ENCODE measurements around the gene AUNIP.

Gene AUNIP

DNA sequence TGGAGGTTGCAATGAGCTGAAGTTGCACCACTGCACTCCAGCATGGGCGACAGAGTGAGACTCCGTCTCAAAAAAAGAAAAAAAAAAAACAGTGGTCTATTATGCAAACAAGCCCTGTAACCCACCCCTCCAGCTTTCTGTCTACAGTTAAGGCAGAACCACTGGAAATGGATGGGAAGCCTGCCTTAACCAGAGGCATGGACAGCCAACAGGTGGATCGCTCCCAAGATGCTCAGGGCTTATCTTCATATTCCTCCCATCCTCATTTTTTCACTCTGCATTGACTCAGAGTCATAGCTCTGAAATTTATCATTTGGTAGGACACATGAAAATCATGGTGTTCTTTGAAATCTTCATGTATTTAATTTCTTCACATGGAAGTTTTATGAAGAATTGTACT lies 30.8 kb downstream of the AUNIP start:
- no peak for DNase-seq (ENCODE audit: low read depth in 3 of 3)

DNA sequence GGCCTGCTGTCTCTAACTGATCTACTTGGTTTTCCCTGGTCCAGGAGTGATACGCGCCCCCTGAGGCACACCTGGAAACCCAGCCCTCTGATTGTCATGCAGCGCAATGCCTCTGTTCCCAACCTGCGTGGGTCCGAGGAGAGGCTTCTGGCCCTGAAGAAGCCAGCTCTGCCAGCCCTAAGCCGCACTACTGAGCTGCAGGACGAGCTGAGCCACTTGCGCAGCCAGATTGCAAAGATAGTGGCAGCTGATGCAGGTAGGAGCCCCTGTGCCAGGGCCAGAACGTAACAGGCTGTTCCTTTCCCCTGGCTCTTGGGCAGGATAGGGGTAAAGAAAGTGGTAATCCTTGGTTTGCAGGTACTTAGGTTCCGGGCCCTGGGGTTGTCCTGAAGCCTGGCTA lies 32.7 kb downstream of the AUNIP start:
- no peak for DNase-seq (ENCODE audit: low read depth in 3 of 3)

DNA sequence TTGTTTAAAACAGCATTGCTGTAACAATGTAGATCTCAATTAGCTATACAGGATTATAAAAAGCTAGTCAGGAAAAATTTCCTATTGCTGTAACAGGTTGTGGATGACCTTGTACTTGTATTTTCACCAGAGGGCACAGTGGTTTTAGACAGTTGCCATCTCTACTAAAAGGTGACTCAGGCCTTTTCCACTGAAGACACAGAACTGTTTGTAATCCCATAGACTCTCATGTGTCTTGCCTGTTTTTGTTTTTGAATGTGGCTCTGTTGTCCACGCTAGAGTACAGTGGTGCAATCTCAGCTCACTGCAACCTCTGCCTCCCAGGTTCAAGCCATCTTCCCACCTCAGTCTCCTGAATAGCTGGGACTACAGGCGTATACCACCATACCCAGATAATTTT lies 33.7 kb downstream of the AUNIP start:
- DNase-seq (ENCODE audit: low read depth in 3 of 3) = no peak

DNA sequence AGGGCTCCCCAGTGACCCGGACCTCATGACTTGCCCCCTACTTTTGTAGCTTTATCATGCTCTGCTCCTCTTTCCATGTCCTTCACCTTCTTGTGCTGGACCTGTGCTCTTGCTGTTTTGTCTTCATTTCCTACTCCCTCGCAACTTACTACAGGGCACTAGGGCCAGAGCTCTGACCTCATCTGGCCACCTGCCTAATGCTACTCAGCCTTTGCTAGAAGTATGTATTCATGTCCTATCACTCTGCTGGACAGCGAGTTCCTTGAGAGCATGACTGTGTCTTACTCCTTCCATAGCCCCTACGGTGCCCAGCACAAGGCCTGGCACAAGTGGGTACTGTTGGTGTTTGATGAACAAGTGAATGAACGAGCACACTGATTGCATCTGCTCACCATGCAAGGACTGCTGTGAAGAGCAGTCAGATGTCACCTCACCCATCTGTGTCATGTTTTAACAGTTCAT lies 37.6 kb downstream of the AUNIP start:
- no peak for DNase-seq (ENCODE audit: low read depth in 3 of 3)

DNA sequence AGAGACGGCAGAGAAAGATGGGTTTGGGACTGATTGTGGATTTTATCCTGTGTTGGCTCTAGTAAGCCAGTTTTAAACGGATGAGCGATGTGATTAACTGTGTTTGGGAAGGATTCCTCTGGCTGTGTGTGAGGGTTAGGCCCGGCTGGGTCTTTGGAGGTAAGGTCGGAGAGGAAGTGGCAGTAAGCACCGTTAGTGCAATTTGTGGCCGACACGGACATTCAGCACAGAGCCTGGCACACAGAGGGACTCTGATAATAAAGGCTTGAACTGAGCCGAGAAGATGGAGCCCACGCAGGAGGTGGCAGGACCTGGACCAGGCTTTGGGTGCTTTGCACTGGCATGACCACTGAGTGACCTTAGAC lies 38.2 kb downstream of the AUNIP start:
- DNase-seq (ENCODE audit: low read depth in 3 of 3) = no peak

DNA sequence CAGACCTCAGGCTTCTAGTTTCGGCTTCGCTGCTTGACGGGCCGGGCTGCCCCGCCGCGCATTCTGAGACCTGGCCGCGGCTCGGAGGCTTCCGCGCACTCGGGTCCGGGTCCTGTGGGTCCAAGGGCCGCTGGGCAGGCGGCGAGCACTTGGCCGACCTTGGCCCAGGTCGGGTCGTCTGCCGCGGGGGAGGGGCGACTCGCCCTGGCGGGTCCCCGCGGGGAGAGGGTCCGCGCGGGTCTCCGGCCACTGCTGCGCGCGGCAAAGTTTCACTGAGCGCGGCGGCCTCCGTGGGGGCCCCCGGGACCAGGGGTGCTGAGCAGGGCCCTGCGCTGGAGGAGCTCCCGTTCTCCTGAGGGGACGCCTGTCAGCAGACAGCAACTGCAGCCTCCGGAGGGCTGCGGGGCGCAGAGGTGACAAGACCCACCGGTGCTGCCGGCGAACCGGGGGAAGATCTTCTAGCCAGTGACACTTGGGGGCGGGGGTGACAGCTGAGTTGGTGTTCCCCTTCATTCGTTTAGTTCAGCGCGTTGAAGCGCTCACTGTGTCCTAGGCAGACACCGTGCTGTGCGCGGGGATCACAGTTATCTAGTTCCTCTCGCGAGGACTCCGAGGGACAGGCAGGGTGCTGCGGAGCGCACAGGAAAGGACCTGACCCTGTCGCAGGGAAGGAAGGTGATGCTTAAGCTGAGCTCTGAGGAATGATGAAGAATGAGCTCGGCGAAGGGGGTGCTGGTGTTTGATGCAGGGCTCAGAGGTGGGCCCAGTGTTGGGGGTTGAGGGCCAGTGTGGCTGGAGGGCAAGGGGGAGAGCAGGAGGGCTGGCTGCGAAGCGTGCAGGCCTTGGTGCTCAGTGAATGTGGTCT lies 38.8 kb downstream of the AUNIP start:
- peak; percentile 37 to 47 (median 41) for DNase-seq (ENCODE audit: low read depth in 3 of 3)

DNA sequence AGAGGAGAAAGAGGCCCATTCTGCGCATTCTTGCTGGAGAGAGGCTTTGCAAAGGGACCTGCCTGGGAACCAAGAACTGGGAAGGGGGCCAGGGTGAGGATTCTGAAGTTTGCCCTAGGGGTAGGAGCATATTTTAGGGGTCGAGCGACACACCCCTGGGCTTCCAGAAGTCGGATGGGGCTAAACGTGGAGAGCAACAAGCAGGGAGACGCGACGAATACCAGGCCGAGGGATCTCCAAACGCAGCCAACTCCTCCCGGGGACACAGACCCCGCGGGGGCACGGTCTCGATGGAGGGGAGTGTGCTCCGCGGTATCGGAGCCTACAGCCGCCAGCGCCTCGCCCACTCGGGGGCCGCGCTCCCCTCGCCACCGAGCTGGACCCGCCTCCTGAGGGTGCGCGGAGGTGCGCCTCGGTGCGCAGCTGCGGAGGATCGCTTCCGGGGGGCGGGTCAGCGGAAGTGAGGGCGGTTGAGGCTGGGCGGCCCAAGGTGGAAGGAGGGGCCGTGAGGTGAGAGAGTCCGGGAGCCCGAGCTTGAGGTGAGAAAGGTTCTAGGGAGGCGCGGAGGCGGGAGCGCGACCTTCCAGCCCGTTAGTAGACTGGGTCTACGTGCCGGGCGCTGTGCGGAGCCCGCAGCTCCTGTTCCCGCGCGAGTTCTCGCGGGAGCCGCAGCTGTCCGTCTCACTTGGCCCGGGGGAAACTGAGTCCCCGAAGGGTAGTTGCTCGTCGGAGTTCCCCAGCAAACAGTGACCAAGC lies 39.6 kb downstream of the AUNIP start, which contains the start of gene MTFR1L:
TSS of gene MTFR1L (plus strand) at position 464 of the 756 bp plus-strand sequence. CDS start 3,151 bp downstream, outside the sequence.
- DNase-seq (ENCODE audit: low read depth in 3 of 3) = peak; percentile 88 to 90 (median 88)

DNA sequence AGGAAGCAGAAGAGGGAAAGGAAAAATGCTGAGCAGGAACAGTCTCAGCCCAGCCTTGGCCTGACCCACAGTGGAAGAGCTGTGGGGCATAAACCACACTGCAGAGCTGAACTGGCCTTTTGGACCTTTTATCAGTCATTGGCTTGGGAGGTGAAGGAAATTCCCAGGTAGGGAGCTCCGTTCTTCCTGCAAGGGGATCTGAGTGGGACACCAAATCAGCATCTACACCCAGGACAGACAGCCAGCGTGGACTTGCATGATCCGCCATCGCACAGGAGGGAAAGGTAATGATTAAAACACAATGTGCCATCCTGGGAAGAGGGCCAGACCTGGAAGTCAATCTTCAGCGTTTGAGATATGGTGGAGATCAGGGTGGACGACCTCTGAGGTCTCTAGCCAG lies 40.7 kb downstream of the AUNIP start:
- no peak for DNase-seq (ENCODE audit: low read depth in 3 of 3)

DNA sequence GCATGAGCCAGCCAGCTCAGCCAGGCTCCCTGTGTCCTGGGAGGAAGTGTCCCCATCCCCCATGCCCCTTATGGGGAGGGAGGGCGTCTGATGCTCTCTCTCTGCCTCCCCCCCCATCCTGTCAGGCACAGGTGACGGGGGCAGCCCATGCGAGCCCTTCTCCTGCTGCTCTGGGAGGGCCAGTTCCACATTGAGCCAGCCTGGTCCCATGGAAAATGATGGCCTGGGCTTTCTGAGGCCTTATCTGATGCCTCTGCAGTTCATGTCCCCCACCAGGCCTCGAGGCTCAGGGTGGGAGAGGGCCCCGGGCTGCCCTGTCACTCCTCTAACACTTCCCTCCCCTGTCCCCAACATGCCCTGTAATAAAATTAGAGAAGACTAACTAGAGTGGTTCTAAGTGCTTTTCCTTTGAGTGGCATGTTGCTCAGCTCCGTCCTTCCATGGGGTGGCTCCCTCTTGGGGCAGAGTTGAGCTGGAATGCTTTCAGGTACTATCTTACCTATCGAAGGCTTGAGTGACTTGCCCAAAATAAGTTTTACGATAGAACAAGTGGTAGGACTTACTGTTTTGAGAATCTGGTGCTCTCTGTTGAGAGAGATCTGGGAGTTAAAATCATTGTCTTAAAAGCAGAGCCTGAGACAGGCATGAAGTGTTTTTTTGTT lies 41.3 kb downstream of the AUNIP start:
- DNase-seq (ENCODE audit: low read depth in 3 of 3) = no peak

DNA sequence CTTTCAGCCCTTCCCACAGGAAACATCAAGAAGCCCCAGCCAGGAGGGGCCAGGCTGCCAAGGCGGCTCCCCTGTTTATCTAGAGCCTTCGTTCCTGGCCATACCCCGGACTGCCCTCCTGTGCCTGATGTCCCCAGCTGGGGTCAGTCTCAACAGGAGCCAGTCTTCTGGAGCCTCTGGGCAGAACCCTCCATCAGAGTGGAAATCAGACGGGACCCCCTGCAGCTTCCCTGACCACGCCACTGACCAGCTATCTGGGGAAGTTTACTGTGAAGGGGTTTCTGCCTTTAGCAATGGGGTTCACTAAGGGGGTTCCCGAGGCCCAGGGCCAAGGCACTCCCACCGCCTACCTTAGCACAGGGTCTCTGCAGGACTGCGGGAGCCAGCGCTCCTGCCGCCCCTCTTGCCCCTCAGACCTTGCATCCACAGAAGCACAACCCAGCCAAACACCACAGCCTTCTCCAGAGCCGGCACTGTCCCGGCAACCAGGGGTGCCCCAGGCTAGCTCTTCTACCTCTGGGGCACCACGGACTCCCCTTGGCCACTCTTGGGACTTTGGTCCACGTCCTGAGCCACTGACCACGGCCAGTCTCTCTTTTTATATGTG lies 43.0 kb downstream of the AUNIP start:
- no peak for DNase-seq (ENCODE audit: low read depth in 3 of 3)

DNA sequence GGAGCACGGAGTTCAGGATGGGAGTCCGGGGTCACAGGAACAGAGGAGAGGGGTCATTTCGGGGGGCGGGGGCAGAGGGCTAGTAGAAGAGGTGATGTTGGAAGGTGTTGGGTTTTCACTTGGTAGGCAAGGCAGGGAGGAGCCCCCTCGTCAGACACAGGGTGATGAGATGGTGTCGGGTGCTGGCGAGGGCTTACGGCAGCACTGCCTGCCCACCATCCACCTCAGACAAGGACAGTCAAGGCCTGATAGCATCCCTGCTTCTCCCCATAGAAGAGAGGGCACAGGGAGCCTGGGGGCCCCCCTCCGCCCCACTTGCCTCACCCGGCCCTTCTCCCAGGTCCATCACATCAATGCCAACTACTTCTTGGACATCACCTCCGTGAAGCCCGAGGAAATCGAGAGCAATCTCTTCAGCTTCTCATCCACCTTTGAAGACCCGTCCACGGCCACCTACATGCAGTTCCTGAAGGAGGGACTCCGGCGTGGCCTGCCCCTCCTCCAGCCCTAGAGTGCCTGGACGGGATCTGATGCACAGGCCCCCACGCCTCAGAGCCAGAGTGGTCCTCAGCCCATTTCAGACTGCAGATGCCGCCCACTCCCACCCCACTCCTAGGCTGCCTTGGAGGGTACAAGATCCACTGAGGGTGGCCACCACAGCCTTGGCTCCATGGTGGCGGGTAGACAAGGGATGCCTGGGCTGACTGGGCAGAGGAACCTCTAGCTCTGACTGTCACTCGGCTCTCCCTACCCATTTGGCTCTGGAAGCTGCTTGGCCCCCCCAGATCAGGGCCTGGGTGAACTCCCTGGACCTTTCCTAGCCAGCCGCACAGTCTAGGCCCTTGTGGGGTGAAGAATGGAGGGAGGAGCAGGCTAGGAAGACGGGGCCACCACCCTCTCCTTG lies 43.8 kb downstream of the AUNIP start:
- no peak for DNase-seq (ENCODE audit: low read depth in 3 of 3)

DNA sequence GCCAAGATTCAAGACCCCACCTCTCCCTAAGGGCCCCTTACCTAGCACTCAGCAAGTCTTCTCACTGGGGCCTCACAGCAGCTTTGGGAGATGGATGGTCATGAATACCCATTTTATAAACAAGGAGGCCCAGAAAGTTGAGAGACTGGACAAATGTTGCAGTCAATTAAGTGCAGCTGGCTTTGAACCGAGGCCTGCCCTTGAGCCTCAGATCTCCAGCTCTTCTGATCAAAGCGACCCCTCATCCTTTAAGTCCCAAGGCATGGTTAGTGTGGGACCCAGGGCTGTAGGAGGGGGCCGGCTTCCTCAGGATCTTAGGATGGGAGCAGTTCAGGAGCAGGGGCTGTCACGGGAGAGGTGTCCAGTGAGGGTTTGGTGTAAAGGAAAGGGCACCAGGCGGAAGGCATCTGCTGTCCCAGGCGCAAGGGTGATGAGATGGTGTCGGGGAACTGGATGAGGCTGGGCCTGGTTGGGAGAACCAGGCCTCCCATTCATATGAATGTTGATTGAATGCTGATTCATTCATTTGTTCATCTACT lies 44.6 kb downstream of the AUNIP start:
- no peak for DNase-seq (ENCODE audit: low read depth in 3 of 3)

DNA sequence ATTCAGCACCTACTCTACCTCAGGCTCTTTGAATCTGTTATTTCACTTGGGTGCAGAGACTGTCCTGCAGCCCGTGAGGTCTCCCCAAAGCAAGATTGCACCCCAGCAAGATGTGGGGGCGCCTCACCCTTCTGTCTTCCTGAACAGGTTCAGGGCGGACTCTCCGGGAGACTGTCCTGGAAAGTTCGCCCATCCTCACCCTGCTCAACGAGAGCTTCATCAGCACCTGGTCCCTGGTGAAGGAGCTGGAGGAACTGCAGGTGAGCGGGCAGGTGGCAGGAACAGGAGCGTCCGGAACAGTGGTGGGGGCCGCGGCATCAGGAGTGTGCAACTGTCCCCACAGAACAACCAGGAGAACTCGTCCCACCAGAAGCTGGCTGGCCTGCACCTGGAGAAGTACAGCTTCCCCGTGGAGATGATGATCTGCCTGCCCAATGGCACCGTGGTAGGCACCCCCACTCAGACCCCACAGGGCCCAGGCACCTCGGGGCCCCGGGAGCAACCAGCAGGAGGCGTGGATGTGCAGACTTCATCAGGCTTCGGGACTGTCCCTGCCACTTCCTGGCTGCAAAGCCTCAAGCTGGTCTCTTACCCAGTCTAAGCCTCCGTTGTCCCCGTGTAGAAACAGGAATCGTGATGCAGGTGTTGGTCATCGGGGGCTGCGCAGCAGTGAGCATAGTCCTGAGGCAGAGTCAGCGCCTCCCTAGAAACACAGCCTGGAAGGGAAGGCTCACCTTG lies 45.4 kb downstream of the AUNIP start:
- no peak for DNase-seq (ENCODE audit: low read depth in 3 of 3)

DNA sequence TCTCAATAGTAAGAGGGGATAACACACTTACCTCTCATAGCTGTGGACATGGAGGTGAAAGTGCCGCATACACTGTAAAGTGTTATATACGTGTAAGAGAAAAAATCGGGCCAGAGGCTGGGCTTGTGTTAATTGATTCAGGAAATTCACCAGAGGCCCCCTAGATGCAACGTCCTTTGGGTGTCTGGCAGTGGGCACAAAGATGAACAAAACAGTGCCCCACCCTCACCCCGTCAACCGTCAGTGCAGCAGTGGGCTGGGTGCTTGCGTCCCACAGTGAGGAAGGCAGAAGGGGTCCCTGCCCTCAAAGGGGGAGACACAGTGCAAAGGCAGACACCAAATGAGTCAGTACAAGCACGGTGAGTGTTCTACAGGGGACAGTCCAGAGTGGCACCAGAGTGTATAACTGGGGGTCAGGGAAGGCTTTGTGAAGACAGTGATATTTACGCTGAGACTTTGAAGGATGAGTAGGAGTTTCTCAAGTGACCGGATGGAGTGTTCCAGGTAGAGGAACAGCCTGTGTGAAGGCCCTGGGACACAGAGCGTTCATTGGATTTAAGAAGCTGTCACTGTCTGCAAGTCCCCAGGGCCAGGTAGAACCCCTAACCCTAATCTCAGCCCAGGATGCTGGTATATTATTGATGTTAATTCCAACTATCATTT lies 46.1 kb downstream of the AUNIP start:
- DNase-seq (ENCODE audit: low read depth in 3 of 3) = no peak

DNA sequence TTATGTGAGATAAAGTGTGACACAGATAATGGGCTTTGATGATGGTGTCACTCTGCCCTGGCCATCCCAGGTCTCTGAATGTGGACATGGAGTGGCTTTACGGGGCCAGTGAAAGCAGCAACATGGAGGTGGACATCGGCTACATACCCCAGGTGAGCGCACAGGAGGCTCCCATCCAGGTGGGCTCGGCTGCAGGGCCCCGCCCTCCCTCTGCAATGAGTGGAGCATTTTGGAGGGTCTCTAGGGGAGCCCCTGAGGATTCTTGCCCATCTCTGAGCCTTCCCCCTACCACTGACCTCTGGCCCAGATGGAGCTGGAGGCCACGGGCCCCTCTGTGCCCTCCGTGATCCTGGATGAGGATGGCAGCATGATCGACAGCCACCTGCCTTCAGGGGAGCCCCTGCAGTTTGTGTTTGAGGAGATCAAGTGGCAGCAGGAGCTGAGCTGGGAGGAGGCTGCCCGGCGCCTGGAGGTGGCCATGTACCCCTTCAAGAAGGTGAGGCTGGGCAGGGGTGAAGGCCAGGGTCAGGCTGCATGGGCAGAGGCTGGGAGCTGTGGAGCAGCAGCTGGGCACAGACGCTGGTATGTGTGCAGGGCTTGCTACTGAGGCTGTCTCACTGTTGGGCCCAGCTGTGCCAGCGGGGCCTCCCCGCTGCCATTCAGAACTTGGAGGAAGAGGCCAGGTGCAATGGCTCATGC lies 47.7 kb downstream of the AUNIP start:
- DNase-seq (ENCODE audit: low read depth in 3 of 3) = no peak

DNA sequence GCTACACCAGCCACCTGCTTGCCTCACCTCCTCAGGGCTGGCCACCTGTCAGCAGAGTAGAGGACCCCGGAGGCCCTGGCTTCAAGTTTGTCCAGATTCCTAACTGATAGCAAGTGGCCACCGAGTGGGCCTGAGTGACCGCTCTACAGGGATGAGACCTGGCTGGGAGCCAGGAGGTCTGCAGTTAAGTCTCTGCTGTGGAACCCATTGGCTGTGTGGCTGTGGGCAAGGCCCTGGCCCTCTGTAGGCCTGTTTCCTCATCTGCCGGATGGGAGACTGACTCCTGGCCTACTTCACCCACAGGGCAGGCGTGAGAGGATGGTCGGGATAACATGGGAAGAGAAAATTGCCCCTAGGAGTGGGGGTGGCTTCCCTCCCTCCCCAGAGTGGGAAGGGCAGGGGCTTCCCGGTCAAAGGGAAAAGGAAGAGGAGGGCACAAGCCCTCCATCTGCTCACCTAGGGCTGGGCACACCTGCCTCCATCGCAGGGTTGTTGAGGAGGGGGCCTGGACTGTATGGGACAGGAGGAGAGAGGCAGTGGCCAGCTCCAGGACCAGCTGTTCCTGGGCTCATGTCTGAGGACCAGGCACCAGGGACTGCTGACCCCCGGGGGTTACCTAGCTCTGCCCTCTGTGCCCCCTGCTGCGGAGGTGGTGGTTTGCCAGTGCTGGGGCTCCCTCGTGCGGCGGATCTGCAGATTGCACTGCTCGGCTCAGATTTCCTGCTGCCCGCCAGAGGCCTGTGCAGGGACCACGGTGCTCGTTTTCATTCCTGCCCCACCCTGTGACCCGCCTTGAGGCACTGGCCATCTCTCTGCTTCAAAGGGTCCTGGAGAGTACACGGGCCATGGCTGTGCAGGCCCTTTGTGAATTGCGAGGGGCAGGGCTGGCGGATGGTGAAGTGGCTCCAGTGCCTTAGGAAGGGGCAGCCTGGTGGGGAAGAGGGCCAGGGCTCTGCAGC lies 48.6 kb downstream of the AUNIP start:
- peak; percentile 65 to 74 (median 65) for DNase-seq (ENCODE audit: low read depth in 3 of 3)

DNA sequence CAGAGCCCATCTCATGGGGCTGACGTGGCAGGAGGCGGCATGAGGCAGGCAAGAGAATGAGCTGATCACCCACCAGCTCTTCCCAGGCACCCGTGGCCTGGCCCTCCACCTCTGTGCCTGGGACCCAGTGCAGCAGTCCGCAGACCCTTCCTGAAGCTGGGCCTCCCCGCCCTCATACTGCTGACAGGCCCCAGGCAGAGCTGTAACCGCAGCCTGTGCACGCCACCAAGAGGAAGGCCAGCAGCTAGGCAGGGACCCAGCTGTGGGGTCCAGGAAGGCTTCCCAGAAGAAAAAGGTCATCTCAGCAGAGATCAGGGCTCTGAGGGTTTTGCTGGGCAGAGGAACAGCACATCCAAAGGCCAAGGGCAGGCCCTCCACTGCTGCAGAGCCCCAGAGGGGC lies 49.3 kb downstream of the AUNIP start:
- DNase-seq (ENCODE audit: low read depth in 3 of 3) = no peak
